HG03558 (cell line): ENCODE measurements around the gene PBX3.
"Not testable (repeated sequence)": the region's sequence is repeated elsewhere in the genome, so short reads cannot be mapped to it uniquely, and the experiment has no call there.

ENCODE experiments used
- ATAC-seq: cut with Tn5 transposase; IDR thresholded peaks from one replicate; pipeline ENCODE4 v1.9.1; 2021; ENCODE audit warnings: moderate number of reproducible peaks; ENCODE audit not compliant: unreplicated experiment; ENCODE audit errors: extremely low read depth

Gene PBX3

DNA sequence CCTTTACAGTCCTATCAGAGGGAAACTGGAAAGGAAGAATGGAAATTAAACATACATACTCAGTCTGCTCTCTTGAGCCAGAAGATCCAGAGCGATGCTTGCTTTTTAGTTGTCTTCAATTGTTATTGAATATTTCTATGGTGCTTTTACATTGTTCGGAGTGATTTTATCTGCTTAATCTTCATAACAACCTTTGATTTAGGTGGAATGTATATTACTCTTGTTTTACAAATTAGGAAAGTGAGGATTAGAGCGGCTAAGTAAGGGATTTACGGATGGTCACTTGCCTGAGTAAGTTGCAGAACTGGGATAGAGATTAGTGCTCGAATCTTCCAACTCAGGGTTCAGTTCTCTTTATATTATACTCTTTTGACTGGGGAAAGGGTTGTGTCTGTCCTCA, 69.1 kb downstream of the PBX3 start:
- ATAC-seq: no peak

DNA sequence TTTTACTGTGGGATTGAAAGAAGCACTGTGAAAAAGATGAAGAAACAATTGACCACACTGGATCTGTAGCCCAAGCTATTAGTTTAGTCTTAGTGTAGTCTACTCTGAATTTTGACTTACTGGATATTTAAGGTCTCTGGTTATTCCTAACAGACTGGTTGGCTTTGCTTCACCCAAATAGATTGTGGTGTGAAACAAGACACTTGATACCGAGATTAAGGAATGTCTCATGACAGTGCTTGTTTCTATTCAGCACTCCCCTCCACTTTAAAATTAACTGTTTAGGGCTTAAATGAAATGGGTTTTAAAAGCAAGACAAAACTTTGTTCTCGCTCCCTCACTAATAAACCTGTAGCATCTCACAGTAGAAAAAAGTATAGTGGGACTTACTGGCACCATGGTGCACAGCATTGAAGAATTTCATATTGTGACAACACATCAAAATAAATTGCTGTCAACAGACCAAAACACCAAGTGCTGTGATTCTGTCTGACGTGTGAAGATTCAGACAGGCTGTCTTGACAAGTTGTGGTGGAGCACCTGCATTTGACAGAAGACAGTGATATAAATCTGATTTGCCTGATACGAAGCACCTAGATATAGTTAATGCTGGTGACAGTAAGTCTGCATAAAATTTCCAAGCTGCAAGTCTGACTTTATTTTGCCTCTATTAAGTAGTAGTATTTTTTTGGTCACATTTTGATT, 73.1 kb downstream of the PBX3 start:
- no peak for ATAC-seq

DNA sequence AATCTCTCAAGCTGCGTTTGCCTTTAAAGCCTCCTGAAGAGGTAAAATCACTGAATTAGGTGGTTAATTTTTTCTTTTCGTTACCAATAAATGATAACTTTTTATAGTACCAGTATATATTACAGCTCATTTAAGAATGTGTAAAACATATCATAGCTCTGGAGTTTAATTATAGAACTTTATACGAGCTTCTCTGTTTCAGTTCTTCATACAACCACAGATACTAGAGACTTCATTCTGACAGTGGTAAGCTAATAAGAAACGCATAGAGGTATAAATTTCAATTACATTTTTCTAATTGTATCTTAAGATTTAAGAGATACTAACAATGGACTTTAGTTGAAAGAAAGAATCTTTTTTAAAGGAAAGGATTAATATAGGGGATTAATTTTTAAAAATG, 73.9 kb downstream of the PBX3 start:
- ATAC-seq: no peak

DNA sequence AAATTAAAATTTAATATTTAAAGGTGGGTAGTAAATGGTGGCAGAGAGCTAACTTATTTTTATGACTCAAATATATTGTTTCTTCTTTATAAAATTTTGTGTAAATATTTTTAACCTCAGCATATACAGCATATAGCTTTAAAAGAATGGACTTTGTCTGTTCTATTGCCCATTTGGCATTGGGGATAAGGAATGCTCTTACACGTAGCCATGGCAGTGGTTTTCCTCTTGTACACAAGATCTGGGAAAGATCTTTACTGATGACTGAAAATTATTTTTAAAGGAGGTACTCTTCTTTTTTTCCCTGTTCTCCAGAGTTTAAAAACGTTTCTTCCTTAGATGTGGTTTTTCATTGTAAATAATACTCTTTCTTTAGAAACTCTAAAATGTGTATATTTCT, 75.0 kb downstream of the PBX3 start:
- ATAC-seq: no peak

DNA sequence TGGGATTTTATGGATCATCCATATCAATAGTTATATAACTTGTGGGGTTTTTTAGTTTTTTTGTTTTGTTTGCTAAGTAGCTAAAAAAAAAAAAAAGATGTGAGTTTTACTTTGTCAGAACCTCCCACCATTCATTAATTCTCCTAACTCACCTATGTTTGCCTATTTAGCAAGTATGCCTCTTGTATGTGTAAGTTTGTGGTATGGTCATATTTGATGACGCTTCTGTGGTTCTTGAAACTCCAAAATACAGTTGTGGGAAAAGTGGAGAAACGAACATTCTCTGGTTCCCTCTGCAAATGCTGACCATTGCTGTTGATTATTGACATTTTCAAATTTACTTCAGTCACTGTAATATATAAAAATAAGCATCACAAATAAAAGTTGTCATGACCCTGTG, 75.7 kb downstream of the PBX3 start:
- no peak for ATAC-seq

DNA sequence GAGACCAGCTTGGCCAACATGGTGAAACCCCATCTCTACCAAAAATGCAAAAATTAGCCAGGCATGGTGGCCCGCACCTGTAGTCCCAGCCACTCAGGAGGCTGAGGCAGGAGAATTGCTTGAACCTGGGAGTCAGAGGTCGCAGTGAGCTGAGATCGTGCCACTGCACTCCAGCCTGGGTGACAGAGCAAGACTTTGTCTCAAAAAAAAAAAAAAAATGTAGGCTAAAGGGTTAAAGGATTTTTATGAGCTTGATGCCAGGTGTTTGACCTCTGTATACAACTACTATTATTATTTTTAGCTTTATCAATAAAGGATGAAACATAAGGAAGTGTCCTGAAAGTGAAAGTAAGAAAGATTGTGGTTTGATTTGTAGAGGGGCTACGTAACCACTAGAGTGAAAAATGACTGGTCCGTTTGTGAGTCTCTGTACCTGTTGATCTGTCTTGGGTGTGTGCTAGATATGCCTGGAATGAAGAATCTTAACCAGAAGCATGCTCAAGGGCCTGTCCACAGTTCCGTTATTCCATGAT, 76.8 kb downstream of the PBX3 start:
- not testable (repeated sequence) for ATAC-seq

DNA sequence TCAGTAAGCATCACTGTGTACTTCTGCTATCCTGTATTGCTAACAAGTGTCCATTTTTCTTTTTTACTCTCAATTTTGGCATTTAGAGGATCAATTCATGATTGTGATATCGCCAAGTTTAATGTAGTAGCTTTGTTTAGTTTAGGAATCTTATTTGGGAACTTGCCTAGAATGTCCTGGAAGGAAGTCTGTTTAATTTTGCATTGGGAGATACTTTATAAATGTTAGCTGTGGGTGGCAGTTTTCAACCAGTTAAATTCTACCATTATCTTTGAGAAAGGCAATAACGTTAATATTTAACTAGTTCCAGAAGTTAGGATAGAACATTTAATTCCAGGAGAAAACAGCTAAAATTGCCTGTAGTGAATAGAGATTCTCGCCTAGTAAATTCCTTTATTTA, 78.6 kb downstream of the PBX3 start:
- no peak for ATAC-seq

DNA sequence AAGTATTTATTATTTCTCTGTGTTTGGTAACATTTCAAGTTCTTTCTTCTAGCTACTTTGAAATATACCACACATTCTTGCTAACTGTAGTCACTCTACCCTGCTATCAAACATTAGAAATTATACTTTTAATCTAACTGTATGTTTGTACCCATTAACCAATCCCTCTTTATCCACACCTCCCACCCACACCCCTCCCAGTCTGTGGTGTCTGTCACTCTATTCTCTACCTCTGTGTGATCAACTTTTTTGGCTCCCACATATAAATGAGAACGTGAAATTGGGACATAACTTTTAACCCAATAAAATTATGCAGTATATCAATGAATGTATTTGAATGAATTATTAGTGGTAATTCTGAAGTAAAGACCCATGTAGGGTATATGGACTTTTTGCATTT, 79.7 kb downstream of the PBX3 start:
- ATAC-seq: no peak

DNA sequence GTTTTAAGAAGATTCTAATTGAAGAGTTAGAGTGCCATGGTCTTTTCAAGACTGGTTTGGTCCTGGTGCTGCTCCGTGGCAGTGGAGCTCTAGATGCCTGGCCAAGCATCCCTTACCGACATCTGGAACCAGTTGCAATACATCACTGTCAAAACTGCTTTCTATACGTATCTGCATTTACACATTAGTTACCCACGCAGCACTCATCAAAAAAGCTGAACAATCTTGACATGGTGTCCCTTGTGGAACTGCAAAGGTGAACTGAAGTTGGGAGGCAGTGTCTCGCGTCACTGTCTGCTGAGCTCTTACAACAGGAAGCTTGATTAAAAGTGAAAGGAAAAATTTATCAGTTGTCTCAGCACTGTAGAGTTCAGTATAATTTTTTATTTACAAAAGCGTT, 82.6 kb downstream of the PBX3 start:
- no peak for ATAC-seq

DNA sequence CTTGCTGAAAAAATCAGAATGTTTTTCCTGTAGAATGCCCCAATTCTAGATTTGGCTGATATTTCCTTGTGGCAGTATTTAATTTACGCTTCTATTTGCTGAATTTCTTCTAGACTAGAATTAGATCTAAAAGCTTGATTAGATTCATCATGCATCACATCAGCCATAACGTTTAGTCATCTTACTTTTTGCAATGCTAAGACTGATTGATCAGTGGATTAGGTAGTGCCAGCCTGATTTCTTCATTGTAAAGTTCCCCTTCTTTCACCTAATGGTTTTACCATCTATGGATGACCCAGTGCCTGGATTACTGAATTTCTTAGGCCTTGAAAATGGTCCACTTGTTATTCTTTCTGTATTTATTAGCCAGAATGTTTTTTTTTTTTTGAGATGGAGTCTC, 83.9 kb downstream of the PBX3 start:
- ATAC-seq: no peak

DNA sequence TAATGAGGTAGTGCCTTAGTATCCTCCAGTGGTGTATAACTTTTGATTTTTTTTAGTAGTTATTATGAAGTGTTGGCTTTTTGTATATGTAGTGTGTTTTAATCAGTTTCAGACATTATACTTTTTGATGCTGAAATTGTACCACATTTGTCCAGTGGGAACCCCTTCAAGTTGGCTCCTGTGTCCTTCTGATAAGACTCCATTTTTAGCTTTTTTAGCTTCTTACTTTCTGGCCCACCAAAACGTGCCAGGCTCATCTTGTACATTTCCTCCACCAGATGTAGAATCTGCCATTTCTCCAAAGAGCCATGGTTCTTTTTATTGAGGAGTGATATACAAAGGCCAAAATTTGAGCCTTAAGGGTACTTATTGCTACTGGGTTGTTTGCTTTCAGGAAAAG, 84.4 kb downstream of the PBX3 start:
- no peak for ATAC-seq

DNA sequence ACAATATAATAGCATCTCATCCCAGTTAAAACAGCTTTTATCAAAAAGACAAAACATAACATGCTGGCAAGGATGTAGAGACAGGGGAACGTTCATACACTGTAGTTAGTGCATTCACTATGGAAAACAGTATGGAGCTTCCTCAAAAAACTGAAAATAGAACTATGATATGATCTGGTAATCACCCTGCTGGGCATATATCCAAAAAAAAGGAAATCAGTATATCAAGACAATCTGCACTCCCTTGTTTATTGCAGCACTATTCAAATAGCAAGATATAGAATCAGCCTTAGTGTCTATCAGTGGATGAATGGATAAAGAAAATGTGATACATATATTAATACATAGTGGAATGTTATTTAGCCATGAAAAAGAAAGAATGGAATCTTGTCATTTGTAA, 88.5 kb downstream of the PBX3 start:
- no peak for ATAC-seq

DNA sequence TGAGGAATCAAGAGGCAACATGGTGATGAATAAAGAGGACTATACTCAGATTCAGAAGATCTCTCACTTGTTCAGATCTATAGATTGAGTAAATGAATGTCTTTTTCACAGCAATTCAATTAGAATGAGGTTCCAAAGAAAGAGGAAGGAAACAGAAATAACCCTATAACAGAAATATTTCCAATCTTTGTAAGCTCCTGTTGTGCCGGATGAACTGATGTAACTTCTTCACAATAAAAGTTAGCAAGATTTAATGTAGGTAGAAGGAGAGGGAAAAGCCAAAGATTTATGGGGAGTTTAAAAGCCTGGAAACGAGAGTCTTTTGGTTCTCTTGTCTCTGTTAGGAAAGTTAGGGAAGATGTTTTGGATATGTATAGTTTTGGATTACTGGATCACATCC, 92.1 kb downstream of the PBX3 start:
- no peak for ATAC-seq

DNA sequence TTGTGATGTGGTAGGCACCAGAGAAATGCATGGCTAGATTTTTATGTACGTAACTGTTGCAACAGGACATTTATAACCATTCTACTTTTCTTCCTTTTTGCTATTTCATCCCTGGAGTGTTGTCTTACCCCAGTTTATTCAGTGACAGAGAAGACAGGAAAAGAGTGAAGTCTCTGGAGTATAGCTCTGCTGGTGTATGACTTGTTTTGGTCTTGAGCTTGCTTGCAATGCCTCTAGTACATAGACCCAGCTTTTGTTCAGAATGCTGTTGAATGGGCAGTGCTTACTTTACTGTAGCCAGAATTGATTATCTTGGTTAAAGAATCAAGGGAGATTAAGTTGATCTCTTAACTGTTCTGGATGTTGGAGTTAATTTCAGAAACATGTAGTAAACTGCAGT, 94.3 kb downstream of the PBX3 start:
- no peak for ATAC-seq

DNA sequence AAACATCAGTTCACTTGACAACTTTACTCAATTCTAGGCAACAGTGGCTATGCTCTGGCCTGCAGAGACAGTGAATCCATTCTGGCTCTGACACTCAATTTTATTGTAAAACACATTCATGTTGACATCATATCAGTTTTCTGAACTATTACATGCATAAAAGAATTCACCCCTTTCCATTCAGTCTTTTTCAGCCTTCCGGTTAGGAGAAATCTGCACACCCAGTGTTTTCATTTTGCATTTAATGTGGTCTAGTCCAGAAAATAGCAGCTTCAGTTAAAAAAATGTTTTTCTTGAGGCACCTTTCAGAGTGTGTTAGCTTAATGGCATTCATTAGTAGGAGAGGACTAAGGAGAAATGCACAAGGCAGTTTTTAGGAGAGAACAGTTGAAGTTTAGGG, 95.1 kb downstream of the PBX3 start:
- ATAC-seq: no peak

DNA sequence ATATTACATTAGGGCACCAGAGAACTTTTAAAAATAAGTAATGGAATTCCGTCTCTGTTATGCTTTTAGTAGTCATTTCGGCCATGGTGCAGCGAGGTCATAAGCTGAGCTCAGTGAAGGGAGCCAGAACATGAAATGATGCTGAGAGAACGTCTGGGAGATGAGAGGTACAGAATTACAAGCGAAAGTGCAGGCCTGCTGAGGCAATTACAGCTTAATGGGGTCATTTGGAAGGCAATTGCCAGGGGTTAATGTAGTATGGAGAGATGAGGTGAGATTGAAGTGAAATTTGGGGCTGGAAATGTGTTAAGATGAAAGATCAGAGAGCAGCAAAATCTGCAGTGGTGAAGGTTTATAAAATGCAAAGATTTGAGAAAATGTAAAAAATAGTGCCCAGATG, 96.5 kb downstream of the PBX3 start:
- ATAC-seq: no peak

DNA sequence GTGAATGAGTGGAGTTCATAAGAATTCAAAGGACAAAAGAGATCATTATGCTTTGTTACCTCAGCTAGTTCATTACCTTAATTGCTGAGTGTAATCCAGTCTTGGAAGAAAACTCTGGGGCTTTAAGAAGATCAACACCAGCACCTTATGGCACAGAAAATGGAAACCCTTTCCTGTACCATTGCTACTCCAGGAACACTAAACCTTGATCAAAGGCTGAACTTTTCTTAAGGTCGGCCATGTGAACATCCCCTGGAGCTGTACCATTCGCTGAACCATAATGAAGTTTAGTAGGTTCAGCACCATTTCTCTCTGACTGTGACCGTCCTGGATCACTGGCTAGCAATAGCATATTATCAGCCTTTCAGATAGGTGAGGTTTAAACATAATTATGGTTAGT, 97.4 kb downstream of the PBX3 start:
- ATAC-seq: no peak

DNA sequence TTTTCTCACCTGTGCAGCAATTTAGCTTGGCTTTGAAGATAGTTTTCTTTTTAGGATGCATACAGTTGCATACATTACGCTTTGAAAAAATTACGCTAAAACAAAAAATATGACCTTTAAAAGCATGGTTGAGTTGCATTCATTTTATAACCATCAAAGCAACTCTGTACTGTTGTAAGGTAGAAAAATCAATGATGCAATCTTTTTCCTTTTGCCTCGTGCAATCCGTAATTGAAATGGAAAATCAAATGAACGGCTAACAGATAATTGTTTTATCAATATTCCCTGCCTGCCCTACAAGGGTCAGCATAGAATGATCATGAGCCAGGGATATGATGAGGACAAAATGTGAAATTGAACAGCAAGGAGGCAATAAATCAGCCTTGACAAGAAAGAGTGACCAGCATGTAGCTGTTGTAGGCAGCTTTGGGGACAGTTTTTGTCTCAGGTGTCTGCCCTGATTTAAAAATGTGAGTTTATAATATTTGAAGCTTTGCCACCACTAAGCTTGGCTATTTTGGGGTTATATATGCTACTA, 98.2 kb downstream of the PBX3 start:
- ATAC-seq: no peak

DNA sequence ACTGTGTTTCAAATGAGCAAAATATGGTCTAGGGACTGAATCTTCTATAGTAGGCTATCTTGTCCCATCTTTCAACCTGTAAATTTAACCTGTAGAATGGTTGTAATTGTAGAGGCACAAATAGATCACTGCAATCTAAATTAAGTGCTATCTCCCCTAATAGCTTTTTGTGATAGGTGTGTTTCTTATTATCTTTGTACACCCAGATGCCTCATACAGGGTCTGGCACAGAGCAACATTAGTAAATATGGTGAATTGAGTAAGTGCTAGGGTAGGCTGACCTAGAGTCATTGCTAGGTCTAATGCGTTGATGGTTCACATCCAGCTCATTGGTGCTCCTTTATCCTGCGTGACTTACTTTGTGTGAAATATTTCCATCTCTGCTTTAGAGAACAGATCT, 100.6 kb downstream of the PBX3 start:
- no peak for ATAC-seq

DNA sequence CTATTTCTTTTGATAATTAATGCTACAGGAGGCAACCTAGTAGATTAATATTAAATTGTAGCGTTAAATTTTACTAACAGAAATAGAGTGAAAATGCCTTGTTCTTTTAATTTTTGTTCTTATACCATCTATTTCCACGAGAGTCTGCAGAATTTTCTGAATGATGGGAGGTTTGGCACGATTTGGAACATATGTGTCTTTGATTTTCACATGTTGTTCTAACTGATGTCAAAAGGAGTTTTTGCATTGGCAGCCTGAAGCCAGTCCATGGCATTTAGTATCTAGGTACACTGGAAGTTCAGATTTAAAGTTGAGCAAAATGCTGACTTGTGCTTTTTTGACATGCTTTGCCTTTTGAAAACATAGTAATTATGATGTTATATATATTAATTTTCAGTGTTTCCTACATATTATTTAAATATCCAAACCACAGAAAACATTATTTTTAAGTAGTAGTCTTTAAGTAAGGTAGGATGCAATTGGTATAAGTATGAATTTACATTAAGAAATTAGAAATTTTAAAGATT, 103.0 kb downstream of the PBX3 start:
- ATAC-seq: no peak

DNA sequence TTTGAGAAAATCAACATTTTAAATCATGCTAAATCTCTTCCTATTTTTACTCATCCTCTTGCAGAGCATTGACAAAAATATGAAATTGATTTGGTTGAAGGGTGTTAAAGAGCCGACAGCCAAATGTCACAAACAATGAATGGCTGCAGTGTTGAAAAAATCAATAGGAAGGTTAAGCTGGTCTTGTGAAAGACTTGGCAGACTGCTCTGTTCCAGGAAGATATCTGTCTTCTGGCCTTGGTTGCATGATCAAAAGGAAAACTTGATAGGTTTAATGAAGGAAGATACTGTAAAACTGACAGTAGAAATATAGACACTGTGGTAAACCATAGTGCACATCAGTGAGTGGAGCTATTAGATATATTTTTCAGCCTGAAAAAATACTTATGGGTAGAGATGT, 103.6 kb downstream of the PBX3 start:
- no peak for ATAC-seq

DNA sequence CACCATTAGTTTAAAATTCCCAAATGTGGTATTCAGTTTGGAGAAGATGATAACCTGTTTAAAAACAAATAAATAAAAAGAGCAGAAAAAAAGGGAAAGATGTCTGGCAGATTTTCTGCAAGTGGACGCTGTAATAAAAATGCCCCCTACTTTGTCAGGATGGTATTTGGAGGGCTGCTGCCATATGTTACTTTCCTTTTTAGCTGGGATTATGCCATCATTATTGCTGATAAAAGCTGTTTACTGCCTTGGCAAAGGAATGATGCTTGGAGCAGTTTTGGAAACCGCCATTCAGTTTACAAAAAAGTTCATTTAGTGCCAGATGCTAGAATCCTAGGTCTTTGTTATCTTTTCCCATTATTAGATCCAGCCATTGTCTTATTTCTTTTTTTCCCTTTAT, 104.8 kb downstream of the PBX3 start:
- ATAC-seq: no peak
